HK-2 (cell line): ENCODE data around the gene TJAP1.
"Not testable (repeated sequence)": the region's sequence is repeated elsewhere in the genome, so short reads cannot be mapped to it uniquely, and the experiment has no call there.

ENCODE experiments used
- DNase-seq: peaks from one replicate; pipeline ENCODE4 v3.0.0-alpha.2; 2018; ENCODE audit not compliant: unreplicated experiment

TJAP1 gene

DNA sequence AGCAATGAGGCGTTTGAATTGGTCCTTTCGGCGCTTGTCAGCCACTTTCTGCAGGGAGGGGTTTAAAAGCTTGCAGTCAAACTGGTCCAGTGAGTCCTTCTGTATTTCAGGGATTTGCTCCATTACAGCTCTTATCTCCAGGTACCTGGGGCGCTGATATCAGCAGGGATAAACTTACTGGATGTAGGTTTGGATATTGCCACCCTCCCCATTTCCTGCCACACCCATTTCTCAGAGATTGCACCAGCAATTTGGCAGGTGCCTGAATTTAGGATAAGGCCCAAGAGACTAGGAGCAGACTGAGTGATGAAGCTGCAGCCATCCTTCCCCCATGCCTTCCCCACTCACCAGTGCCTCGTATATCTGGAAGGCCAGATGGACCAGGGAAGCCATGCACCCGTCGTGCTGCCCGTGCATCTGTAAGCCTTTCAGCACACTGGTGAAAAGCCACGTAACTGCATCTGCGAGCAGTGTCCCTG, 47.2 kb downstream of the TJAP1 start:
- DNase-seq, result no peak

DNA sequence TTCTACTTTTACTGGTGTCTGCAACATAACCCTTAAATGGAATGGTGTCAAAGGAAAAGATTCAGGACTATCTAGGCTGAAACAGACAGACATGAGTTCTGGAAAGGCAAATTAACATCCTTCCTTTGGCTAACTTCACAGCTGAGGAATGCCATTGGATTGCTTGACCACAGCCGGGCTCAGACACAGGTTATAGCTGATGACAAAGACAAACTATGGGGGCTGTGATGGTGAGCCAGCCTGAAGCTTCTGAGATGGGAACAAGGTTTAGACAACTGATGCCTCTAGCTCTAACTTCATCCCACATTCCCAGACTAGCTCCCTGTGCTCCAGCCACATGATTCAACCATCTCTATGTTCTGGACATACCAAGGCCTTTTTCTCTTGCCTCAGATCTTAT, 54.8 kb downstream of the TJAP1 start:
- DNase-seq, result no peak

DNA sequence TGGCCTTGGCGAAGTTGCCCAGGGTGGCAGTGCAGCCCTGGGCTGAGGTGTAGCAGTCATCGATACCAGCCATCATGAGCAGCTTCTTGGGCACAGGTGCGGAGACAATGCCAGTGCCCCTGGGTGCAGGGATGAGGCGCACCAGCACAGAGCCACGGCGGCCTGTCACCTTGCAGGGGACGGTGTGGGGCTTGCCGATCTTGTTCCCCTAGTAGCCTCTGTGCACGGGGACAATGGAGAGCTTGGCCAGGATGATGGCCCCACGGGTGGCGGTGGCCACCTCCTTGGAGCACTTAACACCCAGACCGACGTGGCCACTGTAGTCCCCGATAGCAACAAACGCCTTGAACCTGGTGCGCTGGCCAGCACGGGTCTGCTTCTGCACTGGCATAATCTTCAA, 61.6 kb downstream of the TJAP1 start:
- not testable (repeated sequence) for DNase-seq

GRCh38 chr6:43539409-43539808, 62.0 kb downstream of the TJAP1 start:
- DNase-seq, result not testable (repeated sequence)

GRCh38 chr6:43540507-43540906, 63.1 kb downstream of the TJAP1 start:
- no peak for DNase-seq

- no peak for DNase-seq
Measured at GRCh38 chr6:43541774-43542471, 64.6 kb downstream of the TJAP1 start.

- DNase-seq, result no peak
Measured at GRCh38 chr6:43544461-43544860, 67.1 kb downstream of the TJAP1 start.

- DNase-seq, result no peak
Measured at GRCh38 chr6:43547222-43547621, 69.9 kb downstream of the TJAP1 start.
